Measurements from ENCODE around the gene TNNI3K. TPM values are rescaled to one million over a fixed set of nuclear protein-coding genes. Genes with fewer than 3 reads are reported as not detected.
A peak's percentile ranks its signal among the peaks of the same experiment; 100 is the strongest.

Gene TNNI3K
- total RNA-seq, 2 donors from 2014 or later = 11.5 TPM; not detected in 1

GRCh38 chr1:74592580-74593355, 357.6 kb downstream of the TNNI3K start:
- WGBS, 2 donors = 43 to 48% methylated on average over 5 of the region's 5 CpGs
- TF ChIP-seq, protein P1, sequence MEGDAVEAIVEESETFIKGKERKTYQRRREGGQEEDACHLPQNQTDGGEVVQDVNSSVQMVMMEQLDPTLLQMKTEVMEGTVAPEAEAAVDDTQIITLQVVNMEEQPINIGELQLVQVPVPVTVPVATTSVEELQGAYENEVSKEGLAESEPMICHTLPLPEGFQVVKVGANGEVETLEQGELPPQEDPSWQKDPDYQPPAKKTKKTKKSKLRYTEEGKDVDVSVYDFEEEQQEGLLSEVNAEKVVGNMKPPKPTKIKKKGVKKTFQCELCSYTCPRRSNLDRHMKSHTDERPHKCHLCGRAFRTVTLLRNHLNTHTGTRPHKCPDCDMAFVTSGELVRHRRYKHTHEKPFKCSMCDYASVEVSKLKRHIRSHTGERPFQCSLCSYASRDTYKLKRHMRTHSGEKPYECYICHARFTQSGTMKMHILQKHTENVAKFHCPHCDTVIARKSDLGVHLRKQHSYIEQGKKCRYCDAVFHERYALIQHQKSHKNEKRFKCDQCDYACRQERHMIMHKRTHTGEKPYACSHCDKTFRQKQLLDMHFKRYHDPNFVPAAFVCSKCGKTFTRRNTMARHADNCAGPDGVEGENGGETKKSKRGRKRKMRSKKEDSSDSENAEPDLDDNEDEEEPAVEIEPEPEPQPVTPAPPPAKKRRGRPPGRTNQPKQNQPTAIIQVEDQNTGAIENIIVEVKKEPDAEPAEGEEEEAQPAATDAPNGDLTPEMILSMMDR (IDR thresholded peaks at IDR 0.05) = no peak
- no peak for TF ChIP-seq POLR2A (IDR thresholded peaks at IDR 0.05)
- peaks cover 11% of the 10 kb centered on the region for H3K4me1 ChIP-seq
- no peak overlapping the region for H3K4me3 ChIP-seq
- no peaks in the 10 kb centered on the region for H3K9me3 ChIP-seq
- intact Hi-C loops (cut with DNase I) = no loop called here
- DNase-seq (peak in 1 of 4 donors; percentile 8), ATAC-seq (no peak)
- H3K27me3 ChIP-seq = no peaks in the 10 kb centered on the region
- H3K36me3 ChIP-seq (replicated peaks in 1 of 2; ENCODE audit: insufficient read depth in 1 of 2, low read depth in 2 of 2) = no peaks in the 10 kb centered on the region
- H3K27ac ChIP-seq = no peak overlapping the region

Other genes with a start within 250 kb of the TNNI3K start
- under 1 TPM in 1 of 2 donors, not detected in 1; 0.26 TPM for gene LRRIQ3, start 37.2 kb upstream of the TNNI3K start, total RNA-seq
- 10 to 100 TPM in 1 of 2 donors, 1 to 10 TPM in 1; 8.9 to 15.8 TPM for gene FPGT, start 37.1 kb upstream of the TNNI3K start, total RNA-seq